H9 (cell line): ENCODE data around the gene RPS10. TPM values are rescaled to one million over a fixed set of nuclear protein-coding genes. Genes with fewer than 3 reads are reported as not detected.

Experiments used
- DNase-seq: peaks from one replicate; pipeline ENCODE4 v3.0.0-alpha.2; 2017
- H2AFZ ChIP-seq: one replicate; pipeline ENCODE4 v1.6.1; 2013; ENCODE audit warnings: mild to moderate bottlenecking, low read length, control low read depth, moderate library complexity
- H2AK5ac ChIP-seq: 2 replicates; pipeline ENCODE4 v1.6.1; 2013; ENCODE audit warnings: low read length, control low read depth, mixed read lengths; ENCODE audit not compliant: insufficient read length
- H2BK120ac ChIP-seq: one replicate; pipeline ENCODE4 v1.6.1; 2013; ENCODE audit warnings: low read depth, mild to moderate bottlenecking, low read length, control low read depth, inconsistent platforms; ENCODE audit not compliant: poor library complexity, severe bottlenecking
- H2BK12ac ChIP-seq: 2 replicates; pipeline ENCODE4 v1.6.1; 2013; ENCODE audit warnings: low read length, control low read depth, mixed read lengths, low read depth; ENCODE audit not compliant: insufficient read length
- H2BK15ac ChIP-seq: 2 replicates; pipeline ENCODE4 v1.6.1; 2013; ENCODE audit warnings: low read depth, low read length, control low read depth
- H2BK20ac ChIP-seq: one replicate; pipeline ENCODE4 v1.6.1; 2013; ENCODE audit warnings: low read depth, mild to moderate bottlenecking, low read length, control low read depth, inconsistent platforms; ENCODE audit not compliant: poor library complexity, severe bottlenecking
- H2BK5ac ChIP-seq: 2 replicates; pipeline ENCODE4 v1.6.1; 2013; ENCODE audit warnings: low read length, control low read depth, mixed read lengths; ENCODE audit not compliant: insufficient read length
- H3K14ac ChIP-seq: 2 replicates; pipeline ENCODE4 v1.6.1; 2013; ENCODE audit warnings: low read length, control low read depth; ENCODE audit not compliant: insufficient read depth
- H3K18ac ChIP-seq: 2 replicates; pipeline ENCODE4 v1.6.1; 2013; ENCODE audit warnings: low read depth, mild to moderate bottlenecking, mixed read lengths, low read length, control low read depth; ENCODE audit not compliant: insufficient read length
- H3K23ac ChIP-seq: 2 replicates; pipeline ENCODE4 v1.6.1; 2013; ENCODE audit warnings: low read length, control low read depth, mixed read lengths, low read depth; ENCODE audit not compliant: insufficient read length
- H3K23me2 ChIP-seq: 2 replicates; pipeline ENCODE4 v1.6.1; 2013; ENCODE audit warnings: low read depth, mild to moderate bottlenecking, mixed read lengths, low read length, control low read depth; ENCODE audit not compliant: insufficient read length, poor library complexity, severe bottlenecking
- H3K27ac ChIP-seq: 2 replicates; pipeline ENCODE4 v1.5.1; 2013; ENCODE audit warnings: low read length, control low read depth, mixed read lengths, low read depth; ENCODE audit not compliant: insufficient read length
- H3K27me3 ChIP-seq: 2 replicates; pipeline ENCODE4 v1.6.1; 2013; ENCODE audit warnings: low read length, control low read depth, inconsistent platforms; ENCODE audit not compliant: insufficient read depth
- H3K4ac ChIP-seq: 2 replicates; pipeline ENCODE4 v1.6.1; 2013; ENCODE audit warnings: low read depth, mild to moderate bottlenecking, control low read depth, inconsistent platforms, low read length, moderate library complexity
- H3K4me1 ChIP-seq: 2 replicates; pipeline ENCODE4 v1.6.1; 2013; ENCODE audit warnings: low read length, control low read depth, inconsistent platforms; ENCODE audit not compliant: insufficient read depth
- H3K4me2 ChIP-seq: 2 replicates; pipeline ENCODE4 v1.6.1; 2013; ENCODE audit warnings: low read length, control low read depth, mixed read lengths; ENCODE audit not compliant: insufficient read length, insufficient read depth
- H3K56ac ChIP-seq: 2 replicates; pipeline ENCODE4 v1.6.1; 2013; ENCODE audit warnings: low read depth, mild to moderate bottlenecking, mixed read lengths, low read length, control low read depth; ENCODE audit not compliant: insufficient read length
- H3K79me1 ChIP-seq: 2 replicates; pipeline ENCODE4 v1.6.1; 2013; ENCODE audit warnings: low read depth, mild to moderate bottlenecking, moderate library complexity, low read length, control low read depth, inconsistent platforms; ENCODE audit not compliant: insufficient read depth, poor library complexity, severe bottlenecking
- H3K79me2 ChIP-seq: 2 replicates; pipeline ENCODE4 v1.6.1; 2013; ENCODE audit warnings: low read length, control low read depth, inconsistent platforms; ENCODE audit not compliant: insufficient read depth
- H3K9ac ChIP-seq: 2 replicates; pipeline ENCODE4 v1.6.1; 2013; ENCODE audit warnings: low read length, control low read depth, mixed read lengths; ENCODE audit not compliant: insufficient read length; ENCODE audit errors: extremely low read depth
- H3K9me3 ChIP-seq: one replicate; pipeline ENCODE4 v1.6.1; 2013; ENCODE audit warnings: low read depth, low read length, inconsistent platforms; ENCODE audit not compliant: control insufficient read depth
- H3T11ph ChIP-seq: one replicate; pipeline ENCODE4 v1.6.1; 2013; ENCODE audit warnings: mild to moderate bottlenecking, low read length, control low read depth, inconsistent platforms
- H4K20me1 ChIP-seq: one replicate; pipeline ENCODE4 v1.6.1; 2013; ENCODE audit not compliant: control insufficient read depth, insufficient read length, insufficient read depth
- H4K5ac ChIP-seq: 2 replicates; pipeline ENCODE4 v1.6.1; 2013; ENCODE audit warnings: low read depth, mild to moderate bottlenecking, mixed read lengths, low read length, control low read depth; ENCODE audit not compliant: insufficient read length
- H4K8ac ChIP-seq: replicated peaks from 2 replicates; pipeline ENCODE4 v1.6.1; 2013; ENCODE audit warnings: low read length, control low read depth, mixed read lengths, low read depth; ENCODE audit not compliant: insufficient read length
- H4K91ac ChIP-seq: 2 replicates; pipeline ENCODE4 v1.6.1; 2013; ENCODE audit warnings: low read depth, mild to moderate bottlenecking, moderate library complexity, mixed read lengths, low read length, control low read depth; ENCODE audit not compliant: insufficient read length
- H3K27ac Mint-ChIP-seq, 3 experiments: 2 replicates in 2 of 3; 3 replicates in 1 of 3; pipeline ENCODE4 v1.8.0; 2020 to 2021; ENCODE audit warnings: mixed read lengths in 3 of 3, mild to moderate bottlenecking in 1 of 3, moderate library complexity in 1 of 3
- H3K27me3 Mint-ChIP-seq: 2 replicates; pipeline ENCODE4 v1.8.0; 2021; ENCODE audit warnings: low read depth, mild to moderate bottlenecking, moderate library complexity, mixed read lengths
- H3K36me3 Mint-ChIP-seq, 3 experiments: 2 replicates in 2 of 3; 3 replicates in 1 of 3; pipeline ENCODE4 v1.8.0; 2020 to 2021; ENCODE audit warnings: low read depth in 3 of 3, mixed read lengths in 3 of 3; ENCODE audit not compliant: insufficient read depth in 1 of 3
- H3K4me1 Mint-ChIP-seq, 2 experiments: 2 replicates each; pipeline ENCODE4 v1.8.0; 2020; ENCODE audit warnings: mixed read lengths in 2 of 2
- H3K4me3 Mint-ChIP-seq, 2 experiments: 2 replicates in 1 of 2; 3 replicates in 1 of 2; pipeline ENCODE4 v1.8.0; 2020 to 2021; ENCODE audit warnings: mild to moderate bottlenecking in 2 of 2, mixed read lengths in 2 of 2, moderate library complexity in 1 of 2
- H3K9me3 Mint-ChIP-seq, 2 experiments: 2 replicates in 1 of 2; 3 replicates in 1 of 2; pipeline ENCODE4 v1.8.0; 2020; ENCODE audit warnings: mild to moderate bottlenecking in 2 of 2, mixed read lengths in 2 of 2, moderate library complexity in 1 of 2
- WGBS: extraction: QIAGEN DNeasy Blood & Tissue Kit; methylation state at CpG from one replicate; pipeline ENCODE4 v1.1.7; 2013; ENCODE audit warnings: missing lambda C conversion rate, low lambda C conversion rate, mixed read lengths; ENCODE audit not compliant: insufficient read length; ENCODE audit errors: extremely low coverage; 5-methylcytosine and 5-hydroxymethylcytosine counted together
- total RNA-seq: library from RNA; stranded (reverse); gene quantifications from 2 replicates; pipeline ENCODE4 v1.2.1, GENCODE V29; 2021
- TF ChIP-seq, protein P1 (sequence below): fragments of 200-600 bp; sonication (generic); conservative IDR thresholded peaks from 3 replicates; pipeline ENCODE4 v1.8.0; 2021; ENCODE audit warnings: antibody characterized with exemption, mild to moderate bottlenecking

The RPS10 gene
- total RNA-seq, 1 experiment from 2014 or later: 2,330 TPM

- no peaks in the 10 kb centered on the region for H3K9me3 Mint-ChIP-seq
These were observed 42.6 kb upstream of the RPS10 start for GRCh38 chr6:34468378-34468892.

More at GRCh38 chr6:34468378-34468892, 42.6 kb upstream of the RPS10 start:
- no peak overlapping the region for H2BK5ac ChIP-seq
- no peak overlapping the region for H3K56ac ChIP-seq
- H3K9me3 ChIP-seq: no peaks in the 10 kb centered on the region
- peaks cover 6 to 17% of the 10 kb centered on the region in 2 experiments for H3K4me1 Mint-ChIP-seq
- H4K91ac ChIP-seq: no peak overlapping the region
- no peak overlapping the region for H4K5ac ChIP-seq
- H4K8ac ChIP-seq: no peak overlapping the region
- no peak overlapping the region for H2BK15ac ChIP-seq
- WGBS: no CpG with 5 or more reads among the region's 4 CpGs
- no peak overlapping the region for H3K4me2 ChIP-seq
- no peak overlapping the region for H2AK5ac ChIP-seq
- no peak overlapping the region for H2BK12ac ChIP-seq
- no peak overlapping the region for H2BK120ac ChIP-seq
- H3K4me1 ChIP-seq: no peaks in the 10 kb centered on the region
- H3K4ac ChIP-seq: no peak overlapping the region
- H2AFZ ChIP-seq: no peak overlapping the region
- H4K20me1 ChIP-seq: no peaks in the 10 kb centered on the region
- H3K27ac Mint-ChIP-seq: peak overlapping the region in 1 of 3 experiments; percentile 70; a peak in 2 of 7 replicates
- H3K27ac ChIP-seq: no peak overlapping the region
- TF ChIP-seq, protein P1, sequence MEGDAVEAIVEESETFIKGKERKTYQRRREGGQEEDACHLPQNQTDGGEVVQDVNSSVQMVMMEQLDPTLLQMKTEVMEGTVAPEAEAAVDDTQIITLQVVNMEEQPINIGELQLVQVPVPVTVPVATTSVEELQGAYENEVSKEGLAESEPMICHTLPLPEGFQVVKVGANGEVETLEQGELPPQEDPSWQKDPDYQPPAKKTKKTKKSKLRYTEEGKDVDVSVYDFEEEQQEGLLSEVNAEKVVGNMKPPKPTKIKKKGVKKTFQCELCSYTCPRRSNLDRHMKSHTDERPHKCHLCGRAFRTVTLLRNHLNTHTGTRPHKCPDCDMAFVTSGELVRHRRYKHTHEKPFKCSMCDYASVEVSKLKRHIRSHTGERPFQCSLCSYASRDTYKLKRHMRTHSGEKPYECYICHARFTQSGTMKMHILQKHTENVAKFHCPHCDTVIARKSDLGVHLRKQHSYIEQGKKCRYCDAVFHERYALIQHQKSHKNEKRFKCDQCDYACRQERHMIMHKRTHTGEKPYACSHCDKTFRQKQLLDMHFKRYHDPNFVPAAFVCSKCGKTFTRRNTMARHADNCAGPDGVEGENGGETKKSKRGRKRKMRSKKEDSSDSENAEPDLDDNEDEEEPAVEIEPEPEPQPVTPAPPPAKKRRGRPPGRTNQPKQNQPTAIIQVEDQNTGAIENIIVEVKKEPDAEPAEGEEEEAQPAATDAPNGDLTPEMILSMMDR: no peak
- peaks cover 21% of the 10 kb centered on the region for H3K27me3 Mint-ChIP-seq
- H3K27me3 ChIP-seq: no peaks in the 10 kb centered on the region
- H3K14ac ChIP-seq: no peak overlapping the region
- H3K4me3 Mint-ChIP-seq: no peak overlapping the region
- H3K23ac ChIP-seq: no peak overlapping the region
- DNase-seq: no peak
- peaks cover 11% of the 10 kb centered on the region for H3K23me2 ChIP-seq
- no peaks in the 10 kb centered on the region for H3K79me2 ChIP-seq
- no peak overlapping the region for H2BK20ac ChIP-seq
- no peak overlapping the region for H3K18ac ChIP-seq
- H3T11ph ChIP-seq: no peak overlapping the region
- no peaks in the 10 kb centered on the region for H3K36me3 Mint-ChIP-seq
- H3K79me1 ChIP-seq: no peaks in the 10 kb centered on the region
- H3K9ac ChIP-seq: no peak overlapping the region
